Measurements from ENCODE around the gene ZNF708. TPM values are rescaled to one million over a fixed set of nuclear protein-coding genes. Genes with fewer than 3 reads are reported as not detected.

ZNF708 gene
- total and polyA plus RNA-seq, 2 of the 13 experiments (the other 11 are each of a cell fraction or from before 2014, with no cell fraction given) = 1.8 to 5.2 TPM

DNA sequence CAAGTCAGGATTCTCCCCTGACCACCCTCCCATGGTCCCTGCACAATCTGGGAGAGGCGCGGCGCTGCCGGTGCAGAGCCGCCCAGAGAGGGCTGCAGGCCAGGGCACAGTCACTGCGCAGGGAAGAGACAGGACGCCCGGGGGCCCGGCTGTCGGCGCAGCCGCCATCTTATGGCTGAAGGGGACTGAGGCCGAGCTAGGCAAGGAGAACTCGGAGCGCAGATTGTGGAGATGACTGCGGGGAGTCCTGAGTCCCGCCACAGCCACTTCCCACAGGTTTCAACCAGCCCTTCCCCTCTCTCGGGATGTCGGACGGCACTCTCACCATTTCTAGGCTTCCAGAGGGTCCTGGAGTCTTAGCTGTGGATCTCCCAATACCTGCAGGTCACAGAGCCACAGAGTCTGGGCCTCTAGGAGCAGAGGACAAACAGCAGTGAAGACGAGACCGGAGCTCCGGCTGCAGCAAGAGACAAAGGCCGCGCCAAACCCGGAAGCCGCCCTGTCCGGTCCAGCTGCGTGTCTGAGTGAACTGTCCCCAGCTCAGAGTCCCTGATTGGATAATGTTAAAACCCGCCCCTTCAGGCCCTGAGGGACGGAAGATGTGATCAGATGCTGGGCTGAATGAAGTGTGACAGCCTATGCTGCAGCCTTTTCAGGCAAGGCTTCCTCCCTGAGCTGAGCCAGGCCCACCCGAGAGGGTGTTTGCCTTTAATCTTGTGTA lies at the start of gene ZNF708 (continued):
- TF ChIP-seq, protein P1, sequence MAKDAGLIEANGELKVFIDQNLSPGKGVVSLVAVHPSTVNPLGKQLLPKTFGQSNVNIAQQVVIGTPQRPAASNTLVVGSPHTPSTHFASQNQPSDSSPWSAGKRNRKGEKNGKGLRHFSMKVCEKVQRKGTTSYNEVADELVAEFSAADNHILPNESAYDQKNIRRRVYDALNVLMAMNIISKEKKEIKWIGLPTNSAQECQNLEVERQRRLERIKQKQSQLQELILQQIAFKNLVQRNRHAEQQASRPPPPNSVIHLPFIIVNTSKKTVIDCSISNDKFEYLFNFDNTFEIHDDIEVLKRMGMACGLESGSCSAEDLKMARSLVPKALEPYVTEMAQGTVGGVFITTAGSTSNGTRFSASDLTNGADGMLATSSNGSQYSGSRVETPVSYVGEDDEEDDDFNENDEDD (CRISPR knock-in tag; IDR thresholded peaks at IDR 0.05; ENCODE audit: borderline replicate concordance) = peak; percentile 36; the same call in 1 of the 2 replicates
- no peak for TF ChIP-seq SMAD1 (CRISPR knock-in tag; IDR thresholded peaks at IDR 0.05; ENCODE audit: borderline replicate concordance, low read depth)
- no peak for TF ChIP-seq ESRRA (CRISPR knock-in tag; IDR thresholded peaks at IDR 0.05; ENCODE audit: low read depth)
- TF ChIP-seq KAT8 (CRISPR knock-in tag; IDR thresholded peaks at IDR 0.05) = peak; percentile 71
- TF ChIP-seq ZNF430 (CRISPR knock-in tag; IDR thresholded peaks at IDR 0.05) = no peak
- TF ChIP-seq MBNL3 (CRISPR knock-in tag; conservative IDR thresholded peaks at IDR 0.05) = no peak
- no peak for TF ChIP-seq ISX (CRISPR knock-in tag; conservative IDR thresholded peaks at IDR 0.05)
- TF ChIP-seq FOXJ3 (CRISPR knock-in tag; IDR thresholded peaks at IDR 0.05; ENCODE audit: borderline replicate concordance) = peak; percentile 27; the same call in 1 of the 2 replicates
- no peak for TF ChIP-seq AKAP8 (CRISPR knock-in tag; IDR thresholded peaks at IDR 0.05)
- no peak for TF ChIP-seq FOXK1 (CRISPR knock-in tag; IDR thresholded peaks at IDR 0.05; ENCODE audit: borderline replicate concordance, low read depth)
- TF ChIP-seq ZBTB10 (CRISPR knock-in tag; IDR thresholded peaks at IDR 0.05; ENCODE audit: borderline replicate concordance) = no peak
- TF ChIP-seq BRCA1 (CRISPR knock-in tag; IDR thresholded peaks at IDR 0.05) = peak; percentile 44; the same call in 1 of the 2 replicates
- no peak for TF ChIP-seq TCF12 (IDR thresholded peaks at IDR 0.05)
- TF ChIP-seq TCF12 (CRISPR knock-in tag; IDR thresholded peaks at IDR 0.05) = no peak
- no peak for TF ChIP-seq ZNF772 (CRISPR knock-in tag; IDR thresholded peaks at IDR 0.05)
- TF ChIP-seq PREB (CRISPR knock-in tag; IDR thresholded peaks at IDR 0.05) = no peak
- 0 out of 2 replicates have a peak, but pooled peaks have one; percentile 48 for TF ChIP-seq NRL (CRISPR knock-in tag; IDR thresholded peaks at IDR 0.05; ENCODE audit: borderline replicate concordance)
- TF ChIP-seq ZNF557 (CRISPR knock-in tag; IDR thresholded peaks at IDR 0.05) = no peak
- TF ChIP-seq REXO4 (CRISPR knock-in tag; IDR thresholded peaks at IDR 0.05; ENCODE audit: borderline replicate concordance) = no peak
- TF ChIP-seq ZNF598 (CRISPR knock-in tag; IDR thresholded peaks at IDR 0.05; ENCODE audit: borderline replicate concordance) = no peak
- TF ChIP-seq, protein P2, sequence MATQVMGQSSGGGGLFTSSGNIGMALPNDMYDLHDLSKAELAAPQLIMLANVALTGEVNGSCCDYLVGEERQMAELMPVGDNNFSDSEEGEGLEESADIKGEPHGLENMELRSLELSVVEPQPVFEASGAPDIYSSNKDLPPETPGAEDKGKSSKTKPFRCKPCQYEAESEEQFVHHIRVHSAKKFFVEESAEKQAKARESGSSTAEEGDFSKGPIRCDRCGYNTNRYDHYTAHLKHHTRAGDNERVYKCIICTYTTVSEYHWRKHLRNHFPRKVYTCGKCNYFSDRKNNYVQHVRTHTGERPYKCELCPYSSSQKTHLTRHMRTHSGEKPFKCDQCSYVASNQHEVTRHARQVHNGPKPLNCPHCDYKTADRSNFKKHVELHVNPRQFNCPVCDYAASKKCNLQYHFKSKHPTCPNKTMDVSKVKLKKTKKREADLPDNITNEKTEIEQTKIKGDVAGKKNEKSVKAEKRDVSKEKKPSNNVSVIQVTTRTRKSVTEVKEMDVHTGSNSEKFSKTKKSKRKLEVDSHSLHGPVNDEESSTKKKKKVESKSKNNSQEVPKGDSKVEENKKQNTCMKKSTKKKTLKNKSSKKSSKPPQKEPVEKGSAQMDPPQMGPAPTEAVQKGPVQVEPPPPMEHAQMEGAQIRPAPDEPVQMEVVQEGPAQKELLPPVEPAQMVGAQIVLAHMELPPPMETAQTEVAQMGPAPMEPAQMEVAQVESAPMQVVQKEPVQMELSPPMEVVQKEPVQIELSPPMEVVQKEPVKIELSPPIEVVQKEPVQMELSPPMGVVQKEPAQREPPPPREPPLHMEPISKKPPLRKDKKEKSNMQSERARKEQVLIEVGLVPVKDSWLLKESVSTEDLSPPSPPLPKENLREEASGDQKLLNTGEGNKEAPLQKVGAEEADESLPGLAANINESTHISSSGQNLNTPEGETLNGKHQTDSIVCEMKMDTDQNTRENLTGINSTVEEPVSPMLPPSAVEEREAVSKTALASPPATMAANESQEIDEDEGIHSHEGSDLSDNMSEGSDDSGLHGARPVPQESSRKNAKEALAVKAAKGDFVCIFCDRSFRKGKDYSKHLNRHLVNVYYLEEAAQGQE (IDR thresholded peaks at IDR 0.05; ENCODE audit: borderline replicate concordance in 1 of 2, low read depth in 1 of 2, low read length in 2 of 2) = peak in 1 of 2 experiments; percentile 37; a peak in 1 of 4 replicates
- no peak for TF ChIP-seq KDM6A (CRISPR knock-in tag; IDR thresholded peaks at IDR 0.05; ENCODE audit: low read depth)
